CD1c-positive myeloid dendritic cell (primary cell): Measurements from ENCODE around the gene SMG6.
"Not testable (repeated sequence)": the region's sequence is repeated elsewhere in the genome, so short reads cannot be mapped to it uniquely, and the experiment has no call there.

Experiments
- DNase-seq: peaks from one replicate; pipeline ENCODE4 v3.0.0-alpha.2; 2016; ENCODE audit errors: extremely low spot score

SMG6 gene

GRCh38 chr17:2263183-2264066 lies 40.2 kb downstream of the SMG6 start:
- DNase-seq = no peak

- DNase-seq = no peak
Measured at GRCh38 chr17:2262135-2262587, 41.4 kb downstream of the SMG6 start.

DNA sequence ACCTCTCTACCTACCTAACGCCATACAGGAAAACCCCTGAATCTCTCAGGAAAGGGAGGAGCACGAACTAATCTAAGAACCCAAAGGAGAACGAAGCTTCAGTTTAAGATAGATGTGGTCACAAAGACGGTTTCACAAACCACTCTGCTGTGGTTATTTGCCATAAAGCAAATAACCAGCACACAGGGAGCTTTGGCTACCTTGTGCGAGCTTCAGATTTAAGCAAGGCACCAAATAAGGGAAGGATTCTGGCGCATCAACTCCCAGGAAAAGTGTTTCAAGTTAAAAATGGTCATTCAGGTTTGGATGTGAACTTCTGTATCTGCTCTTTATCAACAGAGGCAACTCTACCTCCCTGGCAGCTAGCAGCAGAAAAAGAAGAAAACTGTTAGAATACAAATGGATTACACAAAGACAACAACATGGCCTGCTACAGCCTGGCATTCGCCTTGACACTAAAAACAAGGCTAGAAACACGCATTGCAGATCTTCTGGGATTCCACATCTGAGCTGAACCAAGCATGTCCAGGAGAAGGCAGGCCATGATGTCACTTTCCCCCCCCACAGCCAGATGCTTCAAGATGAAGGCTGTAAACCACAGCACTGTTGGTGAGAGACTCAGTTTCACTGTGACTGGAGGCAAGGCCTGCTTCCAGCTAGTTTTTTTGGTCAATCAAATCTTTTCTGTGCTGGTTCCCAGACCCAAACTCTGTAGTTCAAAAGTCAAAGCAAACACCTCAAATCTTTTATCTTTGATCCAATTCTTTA lies 43.6 kb downstream of the SMG6 start:
- DNase-seq = no peak

DNA sequence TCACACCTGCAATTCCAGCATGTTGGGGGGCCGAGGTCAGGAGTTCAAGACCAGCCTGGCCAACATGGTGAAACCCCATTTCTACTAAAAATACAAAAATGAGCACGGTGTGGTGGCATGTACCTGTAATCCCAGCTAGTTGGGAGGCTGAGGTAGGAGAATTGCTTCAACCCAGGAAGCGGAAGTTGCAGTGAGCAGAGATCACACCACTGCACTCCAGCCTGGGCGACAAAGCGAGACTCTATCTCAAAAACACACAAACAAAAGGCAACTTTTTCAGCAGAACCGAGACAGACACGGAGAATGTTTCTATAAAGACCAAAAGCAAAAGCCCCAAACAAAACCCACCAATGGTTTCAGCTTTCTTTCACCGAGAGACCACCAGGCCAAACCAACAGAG lies 44.8 kb downstream of the SMG6 start:
- not testable (repeated sequence) for DNase-seq

GRCh38 chr17:2253768-2254406 lies 49.7 kb downstream of the SMG6 start:
- no peak for DNase-seq

GRCh38 chr17:2253362-2253761 lies 50.2 kb downstream of the SMG6 start:
- no peak for DNase-seq

- DNase-seq = no peak
Measured at GRCh38 chr17:2251098-2251497, 52.5 kb downstream of the SMG6 start.

GRCh38 chr17:2250140-2251095 lies 53.2 kb downstream of the SMG6 start:
- DNase-seq = no peak

DNA sequence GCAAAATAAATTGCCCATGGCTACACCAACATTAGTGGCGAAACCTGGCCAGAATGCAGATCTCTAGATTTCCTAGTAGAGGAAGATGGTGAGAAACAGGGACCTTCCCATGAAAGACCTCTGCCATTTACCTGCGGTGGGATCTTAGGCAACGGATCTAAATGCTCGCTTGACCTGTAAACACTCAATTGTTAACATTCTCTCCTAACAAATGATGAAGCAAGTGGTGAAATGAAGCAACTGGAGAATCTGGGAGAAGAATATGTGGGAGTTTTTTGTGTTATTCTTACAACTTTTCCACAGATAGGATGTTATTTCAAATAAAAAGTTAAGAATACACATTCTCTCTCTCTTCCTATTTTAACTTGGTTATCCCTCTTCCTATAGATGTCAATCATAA lies 56.6 kb downstream of the SMG6 start:
- no peak for DNase-seq

DNA sequence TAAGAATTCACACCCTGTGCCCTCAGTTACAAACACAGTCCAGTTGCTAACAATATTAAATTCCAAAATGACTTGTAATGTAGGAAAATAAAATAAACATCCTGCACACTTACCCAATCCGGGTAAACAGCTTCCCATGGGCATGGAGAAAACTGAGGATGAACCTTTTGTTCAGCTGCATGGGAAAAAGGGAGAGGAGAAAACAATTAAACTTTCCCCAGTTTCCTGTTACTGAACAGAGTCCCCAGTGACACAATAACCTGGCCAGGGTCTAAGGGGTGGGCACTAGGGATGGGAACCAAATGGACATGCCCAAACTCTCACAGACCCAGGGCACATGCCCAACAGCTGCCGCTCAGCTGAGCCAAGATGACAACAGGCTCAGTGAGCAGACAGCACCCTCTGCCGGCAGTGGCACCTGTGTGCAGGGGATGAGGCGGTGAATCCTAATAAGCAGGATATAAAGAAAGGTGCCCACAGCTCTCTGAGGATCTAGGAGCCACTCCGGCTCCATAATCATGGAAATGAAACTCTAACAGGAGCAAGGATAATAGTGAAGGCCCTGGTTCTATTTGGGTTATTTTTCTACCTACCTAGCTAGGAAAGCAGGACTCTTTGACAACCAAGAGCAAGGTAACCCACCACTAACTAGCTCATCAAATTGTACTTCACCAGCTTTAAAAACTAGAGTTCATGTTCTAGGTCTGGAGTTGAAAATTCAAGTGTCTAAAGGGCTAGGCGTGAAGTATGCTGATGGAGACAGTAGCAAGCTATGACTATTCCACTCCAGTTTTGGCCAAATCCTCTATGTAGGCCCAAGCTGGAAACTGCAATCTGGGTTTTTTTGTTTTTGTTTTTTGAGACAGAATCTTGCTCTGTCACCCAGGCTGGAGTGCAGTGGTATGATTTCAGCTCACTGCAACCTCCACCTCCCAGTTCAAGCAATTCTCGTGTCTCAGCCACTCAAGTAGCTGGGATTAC lies 58.8 kb downstream of the SMG6 start:
- DNase-seq = peak; percentile 84

- DNase-seq = no peak
Measured at GRCh38 chr17:2243953-2244352, 59.6 kb downstream of the SMG6 start.

GRCh38 chr17:2241823-2242222 lies 61.8 kb downstream of the SMG6 start:
- no peak for DNase-seq

- DNase-seq = no peak
Measured at GRCh38 chr17:2240541-2240940, 63.0 kb downstream of the SMG6 start.

GRCh38 chr17:2239882-2240430 lies 63.6 kb downstream of the SMG6 start:
- DNase-seq = no peak

GRCh38 chr17:2239170-2239551 lies 64.4 kb downstream of the SMG6 start:
- DNase-seq = no peak

GRCh38 chr17:2238432-2239169 lies 65.0 kb downstream of the SMG6 start:
- DNase-seq = no peak

DNA sequence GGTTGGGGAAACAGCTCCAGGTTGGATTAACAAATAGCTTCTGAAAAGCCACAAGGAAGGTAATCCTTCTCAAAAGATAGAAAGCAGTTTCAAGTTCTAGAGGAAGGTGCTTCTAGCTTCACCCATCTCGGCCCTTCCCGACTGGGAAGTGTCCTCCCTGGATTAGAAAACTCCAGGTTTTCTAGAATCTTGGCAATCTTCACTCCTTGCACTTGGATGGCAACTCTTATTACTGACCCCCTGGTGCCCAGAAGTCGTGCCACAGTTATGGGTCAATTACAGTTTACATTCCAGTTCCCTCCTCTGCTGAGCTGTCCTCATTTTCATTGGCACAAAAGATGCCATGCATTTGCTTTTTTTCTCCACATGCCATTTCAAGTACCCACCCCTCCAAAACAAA lies 65.6 kb downstream of the SMG6 start:
- no peak for DNase-seq

DNA sequence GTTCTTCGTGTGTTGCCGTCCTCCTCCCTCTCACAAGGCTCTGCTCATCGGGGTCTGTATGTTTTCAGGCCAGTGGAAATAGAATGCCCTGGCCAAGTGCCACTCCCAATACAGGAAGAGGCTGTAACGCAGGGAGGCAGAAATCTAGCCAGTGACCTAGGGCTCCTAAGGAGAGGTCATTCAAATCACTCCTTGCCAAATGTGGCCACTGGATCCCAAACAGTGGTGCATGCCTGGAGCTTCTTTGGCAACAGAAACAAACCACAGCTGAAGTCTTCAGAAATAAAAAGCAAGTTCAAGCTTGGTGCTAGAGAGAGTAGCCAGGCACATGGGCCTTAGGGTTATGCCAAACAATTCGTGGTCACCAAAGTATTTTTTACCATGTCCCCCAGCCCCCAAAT lies 66.1 kb downstream of the SMG6 start:
- DNase-seq = no peak

GRCh38 chr17:2235792-2236366 lies 67.7 kb downstream of the SMG6 start:
- DNase-seq = no peak
